GM21737 (cell line): ENCODE results near the gene ETV4.
"Not testable (repeated sequence)": the region's sequence is repeated elsewhere in the genome, so short reads cannot be mapped to it uniquely, and the experiment has no call there.

Experiments
- ATAC-seq: cut with Tn5 transposase; IDR thresholded peaks from one replicate; pipeline ENCODE4 v1.9.1; 2021; ENCODE audit warnings: mild to moderate bottlenecking, moderate library complexity; ENCODE audit not compliant: unreplicated experiment

The ETV4 gene

DNA sequence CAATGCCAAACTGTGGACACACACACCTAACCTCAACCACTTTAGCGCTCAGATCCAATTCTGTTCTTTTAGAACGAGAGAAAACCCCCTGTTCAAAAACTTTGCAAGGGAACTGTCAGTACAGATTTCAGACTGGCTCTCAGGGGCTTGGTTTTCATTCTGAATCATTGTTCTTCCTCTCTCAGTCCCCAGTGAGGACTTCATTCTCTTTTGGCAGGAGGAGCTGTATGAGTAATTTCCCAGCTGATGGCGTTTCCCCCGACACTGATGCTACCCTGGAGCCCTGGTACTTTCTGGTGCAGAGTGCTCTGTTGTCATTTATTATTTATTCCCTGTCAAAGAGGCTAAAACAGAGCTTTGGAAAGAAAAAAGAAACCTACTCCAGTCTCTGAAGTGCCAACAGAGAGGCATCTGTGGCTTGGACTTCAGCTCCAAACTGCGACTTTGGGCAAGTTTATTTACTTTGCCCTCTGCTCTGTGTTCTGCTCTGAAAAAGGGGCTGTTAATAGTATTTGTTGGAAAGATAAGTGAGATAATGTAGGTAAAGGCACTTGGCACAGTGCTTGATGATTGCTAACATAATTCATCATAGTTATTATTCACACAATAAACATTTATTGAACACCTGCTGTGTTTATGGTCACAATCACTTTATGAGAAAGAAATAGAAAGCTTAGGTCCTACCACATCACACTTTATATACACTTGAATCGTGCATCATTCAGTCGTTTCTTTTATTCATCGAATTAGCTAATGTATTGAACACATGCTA is 28.3 kb downstream of the ETV4 start:
- ATAC-seq = peak; percentile 68

GRCh38 chr17:43517161-43517560 is 29.0 kb downstream of the ETV4 start:
- peak; percentile 23 for ATAC-seq

- ATAC-seq = no peak
Measured at GRCh38 chr17:43515656-43516055, 30.5 kb downstream of the ETV4 start.

- not testable (repeated sequence) for ATAC-seq
Measured at GRCh38 chr17:43511199-43511598, 34.9 kb downstream of the ETV4 start.

DNA sequence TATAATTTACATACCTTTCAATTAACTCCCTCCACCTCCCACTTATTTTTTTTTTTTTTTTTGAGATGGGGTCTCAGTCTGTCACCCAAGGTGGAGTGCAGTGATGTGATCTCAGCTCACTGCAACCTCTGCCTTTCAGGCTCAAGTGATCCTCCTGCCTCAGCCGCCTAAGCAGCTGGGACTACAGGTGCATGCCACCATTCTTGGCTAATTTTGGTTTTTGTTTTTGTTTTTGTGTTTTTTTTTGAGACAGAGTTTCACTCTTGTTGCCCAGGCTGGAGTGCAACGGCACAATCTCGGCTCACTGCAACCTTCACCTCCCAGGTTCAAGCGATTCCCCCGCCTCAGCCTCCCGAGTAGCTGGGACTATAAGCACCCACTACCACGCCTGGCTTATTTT is 36.7 kb downstream of the ETV4 start:
- ATAC-seq = not testable (repeated sequence)

DNA sequence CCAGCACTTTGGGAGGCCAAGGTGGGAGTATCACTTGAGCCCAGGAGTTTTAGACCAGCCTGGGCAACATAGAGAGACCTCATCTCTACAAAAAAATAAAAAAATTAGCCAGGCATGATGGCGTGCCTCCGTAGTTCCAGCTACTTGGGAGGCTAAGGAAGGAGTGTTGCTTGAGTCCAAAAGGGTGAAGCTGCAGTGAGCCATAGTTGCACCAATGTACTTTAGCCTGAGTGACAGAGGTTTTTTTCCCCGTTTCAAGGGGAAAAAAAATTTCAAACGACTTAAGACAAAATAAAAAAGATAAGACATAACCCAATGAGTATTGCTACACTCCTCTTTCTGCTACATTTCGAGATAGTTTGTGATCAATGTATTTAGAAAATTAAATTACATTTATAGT is 55.5 kb downstream of the ETV4 start:
- ATAC-seq = no peak

GRCh38 chr17:43483674-43484551 is 62.2 kb downstream of the ETV4 start, which contains the start of gene DHX8:
Gene DHX8, plus strand, starts transcription at chr17:43483975. Its CDS starts 63 bp downstream, at chr17:43484038.
- peak; percentile 90 for ATAC-seq

GRCh38 chr17:43482103-43483012 is 63.8 kb downstream of the ETV4 start:
- ATAC-seq = no peak

GRCh38 chr17:43479948-43480347 is 66.2 kb downstream of the ETV4 start:
- ATAC-seq = no peak
